T-cell (primary cell): ENCODE results near the gene GATD1. TPM values are rescaled to one million over a fixed set of nuclear protein-coding genes. Genes with fewer than 3 reads are reported as not detected.

Experiments used
- ATAC-seq, 4 experiments: fragments of 200-7000 bp in 3 of 4; fragments of 150-1000 bp in 1 of 4; cut with Tn5 transposase; replicated peaks in 1 of 4; 1 replicate in 3 of 4; 2 replicates in 1 of 4; pipeline ENCODE4 v1.10.0; 2021; ENCODE audit warnings: moderate library complexity in 3 of 4, mild to moderate bottlenecking in 2 of 4, moderate number of reproducible peaks in 1 of 4
- CTCF ChIA-PET, 2 donors: fragments of 300-600 bp; sonication (Branson Sonifier 250); formaldehyde crosslinking; loops; one replicate each; lab custom pipeline; 2022; ENCODE audit warnings: antibody characterized with exemption in 2 of 2; lab: Charles Lee
- POLR2A ChIA-PET, 2 donors: fragments of 300-600 bp; sonication (Branson Sonifier 250); formaldehyde crosslinking; loops; one replicate each; lab custom pipeline; 2022; ENCODE audit warnings: antibody characterized with exemption in 2 of 2; lab: Charles Lee
- DNase-seq, 35 experiments: peaks; one replicate each; pipeline versions ENCODE4 v3.0.0 to v3.0.0-alpha.2; 2013 to 2023
- H3K27ac ChIP-seq: one replicate; pipeline ENCODE4 v1.5.1; 2013; ENCODE audit warnings: low read length
- H3K27me3 ChIP-seq, 2 experiments: replicated peaks in 1 of 2; 1 replicate in 1 of 2; 2 replicates in 1 of 2; pipeline versions ENCODE4 v1.6.1 to v1.7.0; 2013; ENCODE audit warnings: low read length in 1 of 2, mixed read lengths in 1 of 2; ENCODE audit not compliant: control insufficient read depth in 2 of 2, insufficient read depth in 2 of 2; ENCODE audit errors: extremely low read depth in 1 of 2
- H3K36me3 ChIP-seq, 2 donors: 1 replicate in 1 of 2; 2 replicates in 1 of 2; pipeline versions ENCODE4 v1.6.1 to v1.7.0; 2013; ENCODE audit warnings: low read length in 1 of 2; ENCODE audit not compliant: control insufficient read depth in 2 of 2, insufficient read depth in 1 of 2; ENCODE audit errors: extremely low read depth in 1 of 2
- H3K4me1 ChIP-seq, 2 experiments: 1 replicate in 1 of 2; 2 replicates in 1 of 2; pipeline versions ENCODE4 v1.6.1 to v1.7.0; 2013; ENCODE audit warnings: low read length in 2 of 2, mixed read lengths in 1 of 2; ENCODE audit not compliant: insufficient read depth in 2 of 2, control insufficient read depth in 1 of 2; ENCODE audit errors: extremely low read depth in 1 of 2
- H3K4me3 ChIP-seq, 2 donors: 1 replicate in 1 of 2; 2 replicates in 1 of 2; pipeline versions ENCODE4 v1.5.1 to v1.7.0; 2013; ENCODE audit warnings: mild to moderate bottlenecking in 2 of 2, low read length in 1 of 2, moderate library complexity in 1 of 2; ENCODE audit not compliant: control insufficient read depth in 1 of 2; ENCODE audit errors: extremely low read depth in 1 of 2
- H3K9me3 ChIP-seq: 2 replicates; pipeline ENCODE4 v1.7.0; 2013
- H3K27ac Mint-ChIP-seq, 2 donors: one replicate each; pipeline ENCODE4 v1.8.0; 2020 to 2021; ENCODE audit warnings: mild to moderate bottlenecking in 2 of 2, mixed read lengths in 2 of 2
- H3K27me3 Mint-ChIP-seq, 2 donors: one replicate each; pipeline ENCODE4 v1.8.0; 2021 to 2022; ENCODE audit warnings: mixed read lengths in 2 of 2
- H3K36me3 Mint-ChIP-seq: one replicate; pipeline ENCODE4 v1.8.0; 2021; ENCODE audit warnings: mixed read lengths
- H3K4me1 Mint-ChIP-seq, 3 donors: one replicate each; pipeline ENCODE4 v1.8.0; 2020 to 2022; ENCODE audit warnings: mixed read lengths in 3 of 3, mild to moderate bottlenecking in 1 of 3
- H3K4me3 Mint-ChIP-seq, 3 donors: one replicate each; pipeline ENCODE4 v1.8.0; 2020 to 2022; ENCODE audit warnings: mild to moderate bottlenecking in 3 of 3, mixed read lengths in 3 of 3, moderate library complexity in 3 of 3
- H3K9me3 Mint-ChIP-seq, 3 donors: one replicate each; pipeline ENCODE4 v1.8.0; 2020 to 2022; ENCODE audit warnings: mixed read lengths in 3 of 3
- WGBS: methylation state at CpG from one replicate; pipeline ENCODE4 v1.1.5; 2013; ENCODE audit warnings: missing lambda C conversion rate; ENCODE audit not compliant: insufficient coverage; 5-methylcytosine and 5-hydroxymethylcytosine counted together
- total RNA-seq, 35 experiments: library from RNA in 6 of 35; stranded (reverse) in 6 of 35; fragments of 120-200 nt in 1 of 35; gene quantifications; one replicate each; pipeline versions ENCODE4 v1.2.1 to v1.2.4 and lab custom pipeline; 2013 to 2026

The GATD1 gene
- total RNA-seq, 5 donors from 2014 or later (not counting 1 experiment from before 2014, with no cell fraction given): 40.8 to 73.5 (median 70.2) TPM

GRCh38 chr11:765025-765801 lies 12.1 kb downstream of the GATD1 start:
- Mint-ChIP-seq H3K4me1 (peaks cover 0 to 2% (median 0%) of the 10 kb centered on the region in 3 donors), H3K27me3 (no peaks in the 10 kb centered on the region), H3K27ac (peak overlapping the region in 1 of 2 donors; percentile 48), H3K36me3 (peaks cover 14% of the 10 kb centered on the region), H3K9me3 (no peaks in the 10 kb centered on the region), H3K4me3 (no peak overlapping the region)
- Histone ChIP-seq H3K4me1 (peaks cover 0 to 5% of the 10 kb centered on the region in 2 experiments), H3K27ac (no peak overlapping the region), H3K36me3 (peaks cover 10 to 46% of the 10 kb centered on the region in 2 donors), H3K27me3 (no peaks in the 10 kb centered on the region), H3K9me3 (no peaks in the 10 kb centered on the region), H3K4me3 (no peak overlapping the region)
- ATAC-seq (peak; percentile 76 to 83 (median 83)), DNase-seq (peak; percentile 40 to 79 (median 62))
- 68% methylated on average over 10 of the region's 19 CpGs for WGBS
- POLR2A ChIA-PET: no interaction called here
- CTCF ChIA-PET: interaction anchor here in 1 of 2 donors (0.7 kb wide), 1 partner anchor 272 kb away, joined by 3 read pairs; no protein-coding TSS in a partner anchor

DNA sequence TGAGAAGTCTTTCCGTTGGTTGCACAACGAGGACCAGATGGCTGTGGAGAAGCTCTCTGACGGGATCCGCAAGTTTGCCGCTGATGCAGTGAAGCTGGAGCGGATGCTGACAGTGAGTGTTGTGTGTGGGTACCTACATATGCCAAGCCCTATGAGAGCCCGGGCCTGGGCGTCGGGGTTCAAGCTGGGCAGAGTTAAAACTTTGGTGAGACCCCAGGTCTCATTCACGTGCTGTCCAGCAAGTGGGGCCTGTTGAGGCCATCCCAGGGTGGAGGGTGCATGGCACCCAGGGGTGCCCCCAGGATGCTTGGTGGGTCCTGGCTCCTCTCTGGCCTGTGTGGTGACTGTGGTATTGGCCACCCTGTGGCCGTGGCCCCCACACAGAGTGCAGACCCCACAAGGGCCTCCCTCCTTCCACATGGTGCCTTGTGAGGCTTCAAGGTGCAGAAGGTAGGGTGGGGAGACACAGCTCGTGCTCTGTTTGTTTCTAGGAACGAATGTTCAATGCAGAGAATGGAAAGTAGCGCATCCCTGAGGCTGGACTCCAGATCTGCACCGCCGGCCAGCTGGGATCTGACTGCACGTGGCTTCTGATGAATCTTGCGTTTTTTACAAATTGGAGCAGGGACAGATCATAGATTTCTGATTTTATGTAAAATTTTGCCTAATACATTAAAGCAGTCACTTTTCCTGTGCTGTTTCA lies 12.8 kb downstream of the GATD1 start:
- H3K27ac ChIP-seq: no peak overlapping the region
- Mint-ChIP-seq H3K27ac (no peak overlapping the region), H3K9me3 (no peaks in the 10 kb centered on the region), H3K4me3 (no peak overlapping the region), H3K27me3 (no peaks in the 10 kb centered on the region), H3K36me3 (peaks cover 18% of the 10 kb centered on the region), H3K4me1 (peaks cover 0 to 2% (median 0%) of the 10 kb centered on the region in 3 donors)
- peaks cover 0 to 5% of the 10 kb centered on the region in 2 experiments for H3K4me1 ChIP-seq
- CTCF ChIA-PET: no interaction called here
- POLR2A ChIA-PET: no interaction called here
- H3K27me3 ChIP-seq: no peaks in the 10 kb centered on the region
- H3K9me3 ChIP-seq: no peaks in the 10 kb centered on the region
- H3K36me3 ChIP-seq: peaks cover 14 to 53% of the 10 kb centered on the region in 2 donors
- DNase-seq: no peak
- WGBS: 89% methylated on average over 12 of the region's 18 CpGs
- no peak for ATAC-seq
- no peak overlapping the region for H3K4me3 ChIP-seq

DNA sequence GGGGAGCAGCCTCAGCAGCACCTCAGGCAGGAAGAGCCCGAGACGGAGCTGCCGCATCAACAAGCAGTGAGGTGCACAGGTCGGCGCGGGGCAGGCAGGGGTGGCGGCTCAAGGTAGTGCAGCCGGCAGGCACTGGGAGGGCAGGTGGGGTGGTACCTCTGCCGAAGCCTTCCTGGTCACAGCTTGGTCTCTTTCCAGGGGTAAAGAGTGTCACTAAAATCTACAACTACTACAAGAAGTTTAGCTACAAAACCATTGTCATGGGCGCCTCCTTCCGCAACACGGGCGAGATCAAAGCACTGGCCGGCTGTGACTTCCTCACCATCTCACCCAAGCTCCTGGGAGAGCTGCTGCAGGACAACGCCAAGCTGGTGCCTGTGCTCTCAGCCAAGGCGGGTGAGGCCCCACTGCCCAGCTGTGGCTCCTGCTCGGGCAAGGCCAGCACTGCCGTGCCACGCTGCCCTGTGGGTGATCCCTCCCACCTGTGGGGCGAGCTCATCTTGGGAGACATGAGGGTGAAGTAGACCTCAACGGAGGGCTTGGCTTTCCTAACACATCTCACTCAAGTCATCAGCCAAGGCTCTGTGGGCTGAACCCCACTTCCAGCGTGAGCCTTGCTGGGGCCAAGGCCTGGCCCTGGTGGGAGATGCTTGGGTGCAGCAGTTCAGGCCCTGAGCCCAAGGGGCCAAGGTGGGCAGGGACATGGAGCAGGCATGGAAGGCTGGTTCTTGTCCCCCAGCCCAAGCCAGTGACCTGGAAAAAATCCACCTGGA lies 13.6 kb downstream of the GATD1 start:
- Mint-ChIP-seq H3K4me3 (no peak overlapping the region), H3K4me1 (peaks cover 0 to 2% (median 0%) of the 10 kb centered on the region in 3 donors), H3K9me3 (no peaks in the 10 kb centered on the region), H3K27ac (no peak overlapping the region), H3K36me3 (peaks cover 18% of the 10 kb centered on the region), H3K27me3 (no peaks in the 10 kb centered on the region)
- CTCF ChIA-PET: interaction anchor here in 1 of 2 donors (0.6 kb wide), 1 partner anchor 175 kb away, joined by 6 read pairs; no protein-coding TSS in a partner anchor
- Histone ChIP-seq H3K27ac (no peak overlapping the region), H3K4me1 (peaks cover 0 to 5% of the 10 kb centered on the region in 2 experiments), H3K4me3 (no peak overlapping the region), H3K27me3 (no peaks in the 10 kb centered on the region), H3K36me3 (peaks cover 14 to 58% of the 10 kb centered on the region in 2 donors), H3K9me3 (no peaks in the 10 kb centered on the region)
- no peak for DNase-seq
- 96% methylated on average over 7 of the region's 22 CpGs for WGBS
- POLR2A ChIA-PET: no interaction called here
- no peak for ATAC-seq

- H3K36me3 Mint-ChIP-seq: peaks cover 18% of the 10 kb centered on the region
- ChIA-PET POLR2A (no interaction called here), CTCF (interaction anchor here in 1 of 2 donors (0.5 kb wide), 1 partner anchor 386 kb away, joined by 5 read pairs; no protein-coding TSS in a partner anchor)
- Histone ChIP-seq H3K27me3 (no peaks in the 10 kb centered on the region), H3K4me3 (no peak overlapping the region), H3K9me3 (no peaks in the 10 kb centered on the region), H3K4me1 (peaks cover 0 to 5% of the 10 kb centered on the region in 2 experiments), H3K36me3 (peaks cover 14 to 59% of the 10 kb centered on the region in 2 donors), H3K27ac (no peak overlapping the region)
- H3K4me1 Mint-ChIP-seq: peaks cover 0 to 2% (median 0%) of the 10 kb centered on the region in 3 donors
- 100% methylated on average over 1 of the region's 24 CpGs for WGBS
- peak overlapping the region in 1 of 2 donors; percentile 52 for H3K27ac Mint-ChIP-seq
- no peaks in the 10 kb centered on the region for H3K27me3 Mint-ChIP-seq
- H3K4me3 Mint-ChIP-seq: no peak overlapping the region
- no peaks in the 10 kb centered on the region for H3K9me3 Mint-ChIP-seq
- DNase-seq: no peak
- no peak for ATAC-seq
Measured at GRCh38 chr11:763073-763463, 14.2 kb downstream of the GATD1 start.

DNA sequence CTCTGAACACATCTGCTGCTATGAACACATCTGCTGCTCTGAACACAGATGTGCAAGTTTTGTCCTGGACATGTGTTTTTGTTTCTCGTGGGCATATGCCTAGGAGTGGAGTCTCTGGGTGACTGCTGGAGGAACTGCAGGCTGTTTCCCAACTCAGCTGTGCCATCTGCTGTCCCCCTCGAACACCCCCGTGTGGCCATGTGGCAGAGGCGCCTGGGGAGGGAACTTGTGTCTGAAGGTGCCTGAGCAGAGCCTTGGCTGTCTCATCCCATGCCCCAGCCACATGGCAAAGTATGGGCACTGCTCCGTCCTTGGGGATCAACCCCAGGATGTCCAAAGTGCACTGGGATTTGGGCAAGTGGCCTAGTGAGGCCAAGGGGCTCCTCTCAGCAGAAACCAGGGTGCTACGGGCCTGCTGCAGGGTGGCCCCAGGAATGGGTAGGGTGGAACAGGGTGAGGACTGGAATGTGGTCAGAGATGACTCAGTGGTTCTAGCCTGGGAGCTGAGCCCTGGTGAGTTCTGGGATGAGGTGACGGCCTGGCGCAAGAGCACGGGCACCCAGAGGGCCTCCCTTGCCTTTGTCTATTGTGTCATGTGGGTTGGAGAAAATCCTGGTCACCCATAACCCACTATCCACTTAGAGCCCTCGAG lies 14.7 kb downstream of the GATD1 start:
- Histone ChIP-seq H3K27me3 (no peaks in the 10 kb centered on the region), H3K4me3 (no peak overlapping the region), H3K36me3 (peaks cover 14 to 61% of the 10 kb centered on the region in 2 donors), H3K27ac (no peak overlapping the region), H3K4me1 (peaks cover 0 to 5% of the 10 kb centered on the region in 2 experiments), H3K9me3 (no peaks in the 10 kb centered on the region)
- CTCF ChIA-PET: interaction anchor here (0.5 to 0.6 kb wide), 2 partner anchors 386 to 616 kb away, joined by 5 to 6 read pairs; no protein-coding TSS in a partner anchor
- Mint-ChIP-seq H3K27me3 (no peaks in the 10 kb centered on the region), H3K36me3 (peaks cover 21% of the 10 kb centered on the region), H3K4me1 (peaks cover 0 to 2% (median 0%) of the 10 kb centered on the region in 3 donors), H3K9me3 (no peaks in the 10 kb centered on the region), H3K4me3 (no peak overlapping the region), H3K27ac (peak overlapping the region in 1 of 2 donors; percentile 52)
- no peak for ATAC-seq
- 70% methylated on average over 5 of the region's 10 CpGs for WGBS
- POLR2A ChIA-PET: interaction anchor here in 1 of 2 donors (0.6 kb wide), 1 partner anchor 286 kb away, joined by 3 read pairs; no protein-coding TSS in a partner anchor
- DNase-seq: peak in 1 of 35 experiments; percentile 17
